Measurements from ENCODE around the gene IFT172.

Gene IFT172

GRCh38 chr2:27489118-27489497 is 435 bp downstream of the IFT172 start:
- Histone ChIP-seq H3K4me1 (ENCODE audit: control insufficient read depth in 1 of 2, insufficient read depth in 2 of 2, low read length in 2 of 2) (peaks cover 3 to 10% of the 10 kb centered on the region in 2 donors), H3K27ac (ENCODE audit: low read length) (peak overlapping the region; percentile 4), H3K4me3 (ENCODE audit: low read depth in 1 of 2, low read length in 2 of 2) (peak overlapping the region; percentile 80 to 91), H3K36me3 (ENCODE audit: control insufficient read depth in 1 of 2, insufficient read depth in 2 of 2, low read length in 2 of 2) (peaks cover 0 to 20% of the 10 kb centered on the region in 2 donors), H3K27me3 (ENCODE audit: low read depth, low read length) (no peaks in the 10 kb centered on the region), H3K9me3 (ENCODE audit: control insufficient read depth in 1 of 2, low read length in 2 of 2) (no peaks in the 10 kb centered on the region)

GRCh38 chr2:27485496-27485895 is 4.0 kb downstream of the IFT172 start:
- Histone ChIP-seq H3K27me3 (ENCODE audit: low read depth, low read length) (no peaks in the 10 kb centered on the region), H3K4me1 (ENCODE audit: control insufficient read depth in 1 of 2, insufficient read depth in 2 of 2, low read length in 2 of 2) (peaks cover 3 to 10% of the 10 kb centered on the region in 2 donors), H3K27ac (ENCODE audit: low read length) (no peak overlapping the region), H3K4me3 (ENCODE audit: low read depth in 1 of 2, low read length in 2 of 2) (no peak overlapping the region), H3K9me3 (ENCODE audit: control insufficient read depth in 1 of 2, low read length in 2 of 2) (no peaks in the 10 kb centered on the region), H3K36me3 (ENCODE audit: control insufficient read depth in 1 of 2, insufficient read depth in 2 of 2, low read length in 2 of 2) (peaks cover 17 to 40% of the 10 kb centered on the region in 2 donors)

GRCh38 chr2:27471961-27472360 is 17.6 kb downstream of the IFT172 start:
- Histone ChIP-seq H3K27me3 (ENCODE audit: low read depth, low read length) (no peaks in the 10 kb centered on the region), H3K4me1 (ENCODE audit: control insufficient read depth in 1 of 2, insufficient read depth in 2 of 2, low read length in 2 of 2) (no peaks in the 10 kb centered on the region), H3K27ac (ENCODE audit: low read length) (no peak overlapping the region), H3K36me3 (ENCODE audit: control insufficient read depth in 1 of 2, insufficient read depth in 2 of 2, low read length in 2 of 2) (peaks cover 22 to 36% of the 10 kb centered on the region in 2 donors), H3K9me3 (ENCODE audit: control insufficient read depth in 1 of 2, low read length in 2 of 2) (no peaks in the 10 kb centered on the region), H3K4me3 (ENCODE audit: low read depth in 1 of 2, low read length in 2 of 2) (no peak overlapping the region)

- Histone ChIP-seq H3K4me1 (ENCODE audit: control insufficient read depth in 1 of 2, insufficient read depth in 2 of 2, low read length in 2 of 2) (no peaks in the 10 kb centered on the region), H3K36me3 (ENCODE audit: control insufficient read depth in 1 of 2, insufficient read depth in 2 of 2, low read length in 2 of 2) (peaks cover 21 to 29% of the 10 kb centered on the region in 2 donors), H3K4me3 (ENCODE audit: low read depth in 1 of 2, low read length in 2 of 2) (no peak overlapping the region), H3K9me3 (ENCODE audit: control insufficient read depth in 1 of 2, low read length in 2 of 2) (no peaks in the 10 kb centered on the region), H3K27me3 (ENCODE audit: low read depth, low read length) (no peaks in the 10 kb centered on the region), H3K27ac (ENCODE audit: low read length) (no peak overlapping the region)
Observed at GRCh38 chr2:27464443-27464842, 25.1 kb downstream of the IFT172 start.

- no peak overlapping the region for H3K4me3 ChIP-seq (ENCODE audit: low read depth in 1 of 2, low read length in 2 of 2)
- no peaks in the 10 kb centered on the region for H3K27me3 ChIP-seq (ENCODE audit: low read depth, low read length)
- peaks cover 32 to 61% of the 10 kb centered on the region in 2 donors for H3K36me3 ChIP-seq (ENCODE audit: control insufficient read depth in 1 of 2, insufficient read depth in 2 of 2, low read length in 2 of 2)
- no peaks in the 10 kb centered on the region for H3K4me1 ChIP-seq (ENCODE audit: control insufficient read depth in 1 of 2, insufficient read depth in 2 of 2, low read length in 2 of 2)
- no peaks in the 10 kb centered on the region for H3K9me3 ChIP-seq (ENCODE audit: control insufficient read depth in 1 of 2, low read length in 2 of 2)
- H3K27ac ChIP-seq (ENCODE audit: low read length): no peak overlapping the region
Observed at GRCh38 chr2:27461118-27461517, 28.4 kb downstream of the IFT172 start.

- no peak overlapping the region for H3K4me3 ChIP-seq (ENCODE audit: low read depth in 1 of 2, low read length in 2 of 2)
- peaks cover 49 to 82% of the 10 kb centered on the region in 2 donors for H3K36me3 ChIP-seq (ENCODE audit: control insufficient read depth in 1 of 2, insufficient read depth in 2 of 2, low read length in 2 of 2)
- H3K27me3 ChIP-seq (ENCODE audit: low read depth, low read length): no peaks in the 10 kb centered on the region
- no peaks in the 10 kb centered on the region for H3K4me1 ChIP-seq (ENCODE audit: control insufficient read depth in 1 of 2, insufficient read depth in 2 of 2, low read length in 2 of 2)
- no peaks in the 10 kb centered on the region for H3K9me3 ChIP-seq (ENCODE audit: control insufficient read depth in 1 of 2, low read length in 2 of 2)
- no peak overlapping the region for H3K27ac ChIP-seq (ENCODE audit: low read length)
Observed at GRCh38 chr2:27453968-27454367, 35.6 kb downstream of the IFT172 start.

GRCh38 chr2:27451095-27451494 is 38.4 kb downstream of the IFT172 start:
- no peak overlapping the region for H3K27ac ChIP-seq (ENCODE audit: low read length)
- no peaks in the 10 kb centered on the region for H3K4me1 ChIP-seq (ENCODE audit: control insufficient read depth in 1 of 2, insufficient read depth in 2 of 2, low read length in 2 of 2)
- no peaks in the 10 kb centered on the region for H3K27me3 ChIP-seq (ENCODE audit: low read depth, low read length)
- H3K9me3 ChIP-seq (ENCODE audit: control insufficient read depth in 1 of 2, low read length in 2 of 2): no peaks in the 10 kb centered on the region
- H3K36me3 ChIP-seq (ENCODE audit: control insufficient read depth in 1 of 2, insufficient read depth in 2 of 2, low read length in 2 of 2): peaks cover 49 to 72% of the 10 kb centered on the region in 2 donors
- no peak overlapping the region for H3K4me3 ChIP-seq (ENCODE audit: low read depth in 1 of 2, low read length in 2 of 2)

GRCh38 chr2:27448381-27448780 is 41.2 kb downstream of the IFT172 start:
- Histone ChIP-seq H3K27ac (ENCODE audit: low read length) (no peak overlapping the region), H3K4me1 (ENCODE audit: control insufficient read depth in 1 of 2, insufficient read depth in 2 of 2, low read length in 2 of 2) (no peaks in the 10 kb centered on the region), H3K36me3 (ENCODE audit: control insufficient read depth in 1 of 2, insufficient read depth in 2 of 2, low read length in 2 of 2) (peaks cover 32 to 52% of the 10 kb centered on the region in 2 donors), H3K9me3 (ENCODE audit: control insufficient read depth in 1 of 2, low read length in 2 of 2) (no peaks in the 10 kb centered on the region), H3K27me3 (ENCODE audit: low read depth, low read length) (no peaks in the 10 kb centered on the region), H3K4me3 (ENCODE audit: low read depth in 1 of 2, low read length in 2 of 2) (no peak overlapping the region)

- Histone ChIP-seq H3K9me3 (ENCODE audit: control insufficient read depth in 1 of 2, low read length in 2 of 2) (no peaks in the 10 kb centered on the region), H3K27ac (ENCODE audit: low read length) (peak overlapping the region; percentile 83), H3K36me3 (ENCODE audit: control insufficient read depth in 1 of 2, insufficient read depth in 2 of 2, low read length in 2 of 2) (peaks cover 31 to 47% of the 10 kb centered on the region in 2 donors), H3K4me3 (ENCODE audit: low read depth in 1 of 2, low read length in 2 of 2) (peak overlapping the region in 1 of 2 donors; percentile 5), H3K4me1 (ENCODE audit: control insufficient read depth in 1 of 2, insufficient read depth in 2 of 2, low read length in 2 of 2) (peaks cover 0 to 10% of the 10 kb centered on the region in 2 donors), H3K27me3 (ENCODE audit: low read depth, low read length) (no peaks in the 10 kb centered on the region)
Observed at GRCh38 chr2:27446057-27446456, 43.5 kb downstream of the IFT172 start.

GRCh38 chr2:27445615-27446014 is 43.9 kb downstream of the IFT172 start:
- peak overlapping the region in 1 of 2 donors; percentile 5 for H3K4me3 ChIP-seq (ENCODE audit: low read depth in 1 of 2, low read length in 2 of 2)
- H3K36me3 ChIP-seq (ENCODE audit: control insufficient read depth in 1 of 2, insufficient read depth in 2 of 2, low read length in 2 of 2): peaks cover 35 to 50% of the 10 kb centered on the region in 2 donors
- no peaks in the 10 kb centered on the region for H3K9me3 ChIP-seq (ENCODE audit: control insufficient read depth in 1 of 2, low read length in 2 of 2)
- H3K4me1 ChIP-seq (ENCODE audit: control insufficient read depth in 1 of 2, insufficient read depth in 2 of 2, low read length in 2 of 2): peaks cover 0 to 10% of the 10 kb centered on the region in 2 donors
- H3K27ac ChIP-seq (ENCODE audit: low read length): peak overlapping the region; percentile 83
- H3K27me3 ChIP-seq (ENCODE audit: low read depth, low read length): no peaks in the 10 kb centered on the region

GRCh38 chr2:27445155-27445554 is 44.4 kb downstream of the IFT172 start:
- Histone ChIP-seq H3K36me3 (ENCODE audit: control insufficient read depth in 1 of 2, insufficient read depth in 2 of 2, low read length in 2 of 2) (peaks cover 40 to 54% of the 10 kb centered on the region in 2 donors), H3K4me3 (ENCODE audit: low read depth in 1 of 2, low read length in 2 of 2) (peak overlapping the region in 1 of 2 donors; percentile 5), H3K27ac (ENCODE audit: low read length) (peak overlapping the region; percentile 83), H3K4me1 (ENCODE audit: control insufficient read depth in 1 of 2, insufficient read depth in 2 of 2, low read length in 2 of 2) (peaks cover 0 to 10% of the 10 kb centered on the region in 2 donors), H3K9me3 (ENCODE audit: control insufficient read depth in 1 of 2, low read length in 2 of 2) (no peaks in the 10 kb centered on the region), H3K27me3 (ENCODE audit: low read depth, low read length) (no peaks in the 10 kb centered on the region)

- Histone ChIP-seq H3K27ac (ENCODE audit: low read length) (peak overlapping the region; percentile 31), H3K4me1 (ENCODE audit: control insufficient read depth in 1 of 2, insufficient read depth in 2 of 2, low read length in 2 of 2) (peaks cover 0 to 10% of the 10 kb centered on the region in 2 donors), H3K27me3 (ENCODE audit: low read depth, low read length) (no peaks in the 10 kb centered on the region), H3K4me3 (ENCODE audit: low read depth in 1 of 2, low read length in 2 of 2) (peak overlapping the region in 1 of 2 donors; percentile 46), H3K36me3 (ENCODE audit: control insufficient read depth in 1 of 2, insufficient read depth in 2 of 2, low read length in 2 of 2) (peaks cover 38 to 57% of the 10 kb centered on the region in 2 donors), H3K9me3 (ENCODE audit: control insufficient read depth in 1 of 2, low read length in 2 of 2) (no peaks in the 10 kb centered on the region)
Observed at GRCh38 chr2:27442920-27443282, 46.6 kb downstream of the IFT172 start.
